Stomach (tissue), 9 donors: ENCODE data around the gene TMEM190. TPM values are rescaled to one million over a fixed set of nuclear protein-coding genes. Genes with fewer than 3 reads are reported as not detected.

Experiments used
- DNase-seq, 2 donors: peaks; one replicate each; pipeline versions ENCODE4 v3.0.0 to v3.0.0-alpha.2; 2013 to 2019
- H3K27ac ChIP-seq, 5 donors: fragments of 200-600 bp in 4 of 5; sonication (generic) in 4 of 5; one replicate each; pipeline ENCODE4 v1.5.1; 2013 to 2019; ENCODE audit warnings: mild to moderate bottlenecking in 1 of 5, moderate library complexity in 1 of 5
- H3K27me3 ChIP-seq, 3 donors: fragments of 200-600 bp; sonication (generic); one replicate each; pipeline ENCODE4 v1.5.1; 2017 to 2019; ENCODE audit warnings: mixed run types in 1 of 3
- H3K36me3 ChIP-seq, 4 donors: fragments of 200-600 bp; sonication (generic); 1 replicate in 3 of 4; 2 replicates in 1 of 4; pipeline ENCODE4 v1.5.1; 2016 to 2019
- H3K4me1 ChIP-seq, 4 donors: fragments of 200-600 bp; sonication (generic); one replicate each; pipeline ENCODE4 v1.5.1; 2016 to 2019
- H3K4me3 ChIP-seq, 4 donors: fragments of 200-600 bp; sonication (generic) in 3 of 4; one replicate each; pipeline ENCODE4 v1.5.1; 2016 to 2019; ENCODE audit warnings: mild to moderate bottlenecking in 1 of 4
- H3K9me3 ChIP-seq, 4 donors: fragments of 200-600 bp; sonication (generic); one replicate each; pipeline ENCODE4 v1.5.1; 2016 to 2019
- CTCF ChIP-seq, 7 experiments: fragments of 450-650 bp in 4 of 7; fragments of 200-600 bp in 3 of 7; sonication (generic) in 3 of 7; IDR thresholded peaks; one replicate each; pipeline ENCODE4 v1.5.1; 2016 to 2019; ENCODE audit warnings: antibody characterized with exemption in 7 of 7, control low read depth in 2 of 7, mild to moderate bottlenecking in 1 of 7
- EP300 ChIP-seq: sonication (generic); formaldehyde crosslinking; IDR thresholded peaks from one replicate; pipeline ENCODE4 v1.6.1; 2017; ENCODE audit warnings: antibody characterized with exemption
- POLR2A ChIP-seq, 4 donors: fragments of 450-650 bp; IDR thresholded peaks; one replicate each; pipeline ENCODE4 v1.6.1; 2016; ENCODE audit warnings: antibody characterized with exemption in 4 of 4, control low read depth in 2 of 4, mild to moderate bottlenecking in 1 of 4, moderate library complexity in 1 of 4
- POLR2AphosphoS5 ChIP-seq, 3 donors: sonication (generic); formaldehyde crosslinking; IDR thresholded peaks; one replicate each; pipeline ENCODE4 v1.6.1; 2016; ENCODE audit warnings: antibody characterized with exemption in 3 of 3
- WGBS, 5 donors: extraction: QIAGEN DNeasy Blood & Tissue Kit in 3 of 5; methylation state at CpG; one replicate each; pipeline versions ENCODE4 v1.1.5 to v1.1.7; 2013 to 2018; 5-methylcytosine and 5-hydroxymethylcytosine counted together
- intact Hi-C: fragments of 100-400 bp; cut with DNase I; formaldehyde crosslinking; loops from one replicate; pipeline ENCODE4 v1.15.1; 2023; ENCODE audit warnings: low total_unique reads
- polyA plus RNA-seq, 3 donors: library from polyadenylated mRNA; stranded (reverse); fragments of 200-250 nt; gene quantifications; one replicate each; pipeline ENCODE4 v1.2.3, GENCODE V29; 2013
- total RNA-seq, 5 donors: library from RNA; depleted of rRNA; stranded (reverse); fragments of >200 nt; gene quantifications; one replicate each; pipeline versions ENCODE4 v1.1.0 to v1.2.3, GENCODE V29; 2014 to 2016
- donor health status: healthy with polysubstance abuse.
- donor health status: Bipolar disorder and iron deficiency.
- donor health status: healthy.

TMEM190 gene
- total and polyA plus RNA-seq, 8 donors: 0.68 to 1.3 TPM; not detected in 6

GRCh38 chr19:55384920-55385723 lies 8.5 kb downstream of the TMEM190 start:
- 3 to 5% (median 3%) methylated on average over 34 of the region's 34 CpGs for WGBS, 5 donors
- Histone ChIP-seq H3K9me3 (no peaks in the 10 kb centered on the region), H3K4me1 (peaks cover 43 to 65% (median 61%) of the 10 kb centered on the region in 4 donors), H3K27me3 (no peaks in the 10 kb centered on the region), H3K27ac (peak overlapping the region; percentile 89 to 97 (median 93)), H3K36me3 (peaks cover 25 to 37% (median 31%) of the 10 kb centered on the region in 4 donors), H3K4me3 (peak overlapping the region; percentile 79 to 90 (median 88))
- peak; percentile 97 to 98 for DNase-seq
- no peak for TF ChIP-seq CTCF (IDR thresholded peaks at IDR 0.05)
- TF ChIP-seq EP300: no peak
- no peak for TF ChIP-seq POLR2A (IDR thresholded peaks at IDR 0.05)
- peak in 1 of 3 donors; percentile 4 for TF ChIP-seq POLR2AphosphoS5 (IDR thresholded peaks at IDR 0.05)
- intact Hi-C loops: no loop called here

GRCh38 chr19:55385724-55386492 lies 9.3 kb downstream of the TMEM190 start, which contains the start of gene RPL28:
Gene RPL28 (plus strand): TSS chr19:55385932. CDS start chr19:55386358, 426 bp downstream.
- 0 to 1% (median 0%) methylated on average over 61 to 68 of the region's 68 CpGs for WGBS, 5 donors
- Histone ChIP-seq H3K4me3 (peak within 1 kb of the TSS; percentile 79 to 90 (median 88)), H3K36me3 (peaks cover 25 to 44% (median 38%) of the 10 kb centered on the region in 4 donors), H3K9me3 (no peaks in the 10 kb centered on the region), H3K27me3 (no peaks in the 10 kb centered on the region), H3K27ac (peak within 1 kb of the TSS; percentile 89 to 97 (median 93)), H3K4me1 (peaks cover 43 to 73% (median 64%) of the 10 kb centered on the region in 4 donors)
- peak; percentile 98 to 99 for DNase-seq
- intact Hi-C loops: no loop called here
- TF ChIP-seq POLR2AphosphoS5 (IDR thresholded peaks at IDR 0.05) (peak; percentile 99 to 100 (median 100)), EP300 (no peak), POLR2A (IDR thresholded peaks at IDR 0.05) (peak in 2 of 4 donors; percentile 83 to 98), CTCF (IDR thresholded peaks at IDR 0.05) (peak in 1 of 7 experiments; percentile 14)

- DNase-seq: no peak
- intact Hi-C loops: no loop called here
- H3K4me1 ChIP-seq: peaks cover 43 to 79% (median 69%) of the 10 kb centered on the region in 4 donors
Observed at GRCh38 chr19:55386493-55386971, 9.9 kb downstream of the TMEM190 start.

More at GRCh38 chr19:55386493-55386971, 9.9 kb downstream of the TMEM190 start:
- H3K27me3 ChIP-seq: no peaks in the 10 kb centered on the region
- H3K36me3 ChIP-seq: peaks cover 25 to 51% (median 41%) of the 10 kb centered on the region in 4 donors
- TF ChIP-seq POLR2AphosphoS5 (IDR thresholded peaks at IDR 0.05) (no peak), CTCF (IDR thresholded peaks at IDR 0.05) (no peak), POLR2A (IDR thresholded peaks at IDR 0.05) (no peak)
- peak overlapping the region; percentile 89 to 97 (median 93) for H3K27ac ChIP-seq
- 0 to 2% (median 1%) methylated on average over 2 to 33 of the region's 33 CpGs for WGBS, 5 donors
- H3K9me3 ChIP-seq: no peaks in the 10 kb centered on the region
- H3K4me3 ChIP-seq: peak overlapping the region; percentile 79 to 90 (median 88)
